Choroid plexus epithelial cell (primary cell): ENCODE data around the gene EMILIN3.

Experiments used
- DNase-seq: peaks from one replicate; pipeline ENCODE4 v3.0.0-alpha.2; 2010; ENCODE audit warnings: low read depth
- H3K4me3 ChIP-seq: 2 replicates; pipeline ENCODE4 v1.5.1; 2011; ENCODE audit warnings: low read depth, mild to moderate bottlenecking, control low read depth, low read length, moderate library complexity
- TF ChIP-seq, protein P1 (sequence below): conservative IDR thresholded peaks from 2 replicates; pipeline ENCODE4 v1.5.1; 2011; ENCODE audit warnings: low read depth, mild to moderate bottlenecking, control low read depth, inconsistent platforms, low read length, moderate library complexity

Gene EMILIN3

DNA sequence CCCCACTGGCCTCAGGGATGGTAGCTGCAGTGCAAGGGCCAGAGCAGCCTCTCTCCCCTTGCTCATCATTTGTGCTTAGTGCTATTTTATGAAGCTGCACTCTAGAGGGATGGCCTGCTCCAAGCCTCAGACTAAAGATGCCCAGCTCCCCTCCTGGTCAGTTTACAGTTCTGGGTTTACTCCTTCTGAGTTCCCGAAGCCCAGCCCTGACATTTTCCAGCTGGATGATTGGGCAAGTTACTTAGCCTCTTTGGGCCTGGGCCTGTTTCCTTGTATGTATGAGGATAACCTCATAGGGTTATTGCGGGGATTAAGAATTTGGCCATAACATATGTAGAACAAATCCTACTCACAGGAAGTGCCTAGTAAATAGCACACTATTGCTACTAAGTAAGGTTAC, 31.8 kb upstream of the EMILIN3 start:
- no peak for DNase-seq
- no peak overlapping the region for H3K4me3 ChIP-seq
- TF ChIP-seq, protein P1, sequence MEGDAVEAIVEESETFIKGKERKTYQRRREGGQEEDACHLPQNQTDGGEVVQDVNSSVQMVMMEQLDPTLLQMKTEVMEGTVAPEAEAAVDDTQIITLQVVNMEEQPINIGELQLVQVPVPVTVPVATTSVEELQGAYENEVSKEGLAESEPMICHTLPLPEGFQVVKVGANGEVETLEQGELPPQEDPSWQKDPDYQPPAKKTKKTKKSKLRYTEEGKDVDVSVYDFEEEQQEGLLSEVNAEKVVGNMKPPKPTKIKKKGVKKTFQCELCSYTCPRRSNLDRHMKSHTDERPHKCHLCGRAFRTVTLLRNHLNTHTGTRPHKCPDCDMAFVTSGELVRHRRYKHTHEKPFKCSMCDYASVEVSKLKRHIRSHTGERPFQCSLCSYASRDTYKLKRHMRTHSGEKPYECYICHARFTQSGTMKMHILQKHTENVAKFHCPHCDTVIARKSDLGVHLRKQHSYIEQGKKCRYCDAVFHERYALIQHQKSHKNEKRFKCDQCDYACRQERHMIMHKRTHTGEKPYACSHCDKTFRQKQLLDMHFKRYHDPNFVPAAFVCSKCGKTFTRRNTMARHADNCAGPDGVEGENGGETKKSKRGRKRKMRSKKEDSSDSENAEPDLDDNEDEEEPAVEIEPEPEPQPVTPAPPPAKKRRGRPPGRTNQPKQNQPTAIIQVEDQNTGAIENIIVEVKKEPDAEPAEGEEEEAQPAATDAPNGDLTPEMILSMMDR = no peak

DNA sequence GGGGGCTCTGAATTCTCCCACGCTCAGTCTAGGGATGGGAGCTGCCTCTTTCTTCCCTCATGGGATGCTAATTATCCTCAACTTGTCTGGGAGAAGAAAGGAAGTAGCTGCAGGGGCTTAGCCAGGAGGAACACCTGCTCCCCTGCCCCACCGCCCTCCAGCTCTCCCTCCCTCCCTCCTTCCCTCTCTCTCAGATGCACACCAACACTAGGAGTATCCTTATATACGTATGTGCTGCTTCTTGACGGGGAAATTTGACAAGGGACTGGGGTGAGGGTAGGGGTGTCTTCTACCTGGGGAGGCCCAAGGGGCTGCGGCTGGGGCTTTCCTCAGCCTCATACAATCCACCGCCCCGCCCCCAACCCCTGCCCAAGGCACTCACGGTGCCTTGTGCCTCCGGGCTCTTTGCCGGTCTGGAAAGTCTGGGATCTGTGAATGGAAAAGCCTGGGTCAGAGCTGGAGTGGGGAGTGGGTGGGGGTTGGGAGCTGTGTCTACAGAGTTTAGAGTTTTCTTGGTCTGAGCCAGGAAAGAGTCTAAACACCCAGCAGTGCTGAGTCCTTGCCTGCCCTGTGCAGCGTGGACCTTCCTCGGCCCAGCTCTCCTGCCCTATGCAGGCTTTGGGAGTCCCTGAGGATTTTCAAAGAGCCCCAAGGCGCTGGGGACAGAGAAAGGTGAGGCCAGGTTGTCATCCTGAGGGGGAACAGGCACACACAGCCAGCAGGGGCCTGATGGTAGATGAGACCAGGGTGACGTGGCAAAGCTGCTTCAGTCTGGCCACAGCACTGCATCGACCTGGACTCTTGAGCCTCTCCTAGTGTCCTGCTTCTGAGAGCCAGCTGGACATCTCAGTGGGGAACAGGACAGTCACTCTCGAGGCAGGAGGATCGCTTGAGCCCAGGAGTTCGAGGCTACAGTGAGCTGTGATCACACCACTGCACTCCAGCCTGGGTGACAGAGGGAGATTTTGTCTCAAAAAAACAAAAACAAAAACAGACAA, 29.3 kb upstream of the EMILIN3 start:
- no peak for DNase-seq
- no peak overlapping the region for H3K4me3 ChIP-seq
- TF ChIP-seq, protein P1 = no peak

- no peak for DNase-seq
- TF ChIP-seq, protein P1 = no peak
- H3K4me3 ChIP-seq = no peak overlapping the region
Observed at GRCh38 chr20:41394931-41395666, 28.5 kb upstream of the EMILIN3 start.

- no peak for DNase-seq
- TF ChIP-seq, protein P1 = no peak
- H3K4me3 ChIP-seq = no peak overlapping the region
Observed at GRCh38 chr20:41394081-41394480, 27.5 kb upstream of the EMILIN3 start.

- TF ChIP-seq, protein P1 = no peak
- H3K4me3 ChIP-seq = no peak overlapping the region
- DNase-seq = no peak
Observed at GRCh38 chr20:41393705-41394066, 27.1 kb upstream of the EMILIN3 start.

DNA sequence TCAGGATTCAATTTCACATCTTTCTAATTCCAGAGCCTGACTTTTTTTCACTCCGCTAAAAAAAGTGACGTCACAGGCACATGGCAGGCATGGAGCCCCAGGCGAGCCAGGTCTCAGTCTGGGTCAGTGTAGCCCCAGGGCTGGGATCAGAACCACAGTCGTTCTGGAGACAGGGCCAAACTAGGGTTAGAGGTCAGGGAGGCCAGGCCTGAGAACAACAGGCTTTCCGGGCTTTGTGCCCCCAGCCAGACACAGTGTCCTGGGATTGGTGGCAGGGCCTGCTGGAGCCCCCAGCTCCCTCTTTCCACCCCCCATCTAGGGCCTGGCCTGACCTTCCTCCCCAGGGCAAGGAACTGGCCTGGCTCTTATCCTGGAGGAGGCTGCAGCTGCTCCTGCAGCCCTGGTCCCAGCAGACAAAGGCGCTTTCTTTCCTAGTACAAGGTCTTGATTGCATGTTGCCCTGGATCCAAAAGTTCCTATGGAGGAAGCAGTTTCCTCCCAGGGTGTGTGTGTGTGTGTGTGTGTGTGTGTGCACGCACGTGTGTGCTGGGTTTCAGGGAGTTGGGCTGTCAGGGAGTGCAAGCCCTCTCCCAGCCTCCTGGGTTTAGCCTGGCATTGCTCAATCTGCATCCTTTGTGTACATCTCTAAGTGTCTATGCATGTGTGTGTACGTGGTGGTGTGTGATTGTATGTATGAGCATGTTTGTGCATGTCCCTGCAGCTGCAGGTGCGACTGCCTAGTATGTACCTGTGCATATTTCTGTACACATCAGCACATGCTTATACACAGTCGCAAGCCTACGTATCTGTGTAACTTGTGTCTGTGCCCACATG, 26.5 kb upstream of the EMILIN3 start:
- TF ChIP-seq, protein P1 = no peak
- DNase-seq = peak; percentile 42
- no peak overlapping the region for H3K4me3 ChIP-seq
